HG03342 (cell line): ENCODE measurements around the gene MTUS2.

Source experiments
- ATAC-seq: cut with Tn5 transposase; IDR thresholded peaks from one replicate; pipeline ENCODE4 v1.9.1; 2021; ENCODE audit warnings: mild to moderate bottlenecking, moderate library complexity; ENCODE audit not compliant: unreplicated experiment

MTUS2 gene

DNA sequence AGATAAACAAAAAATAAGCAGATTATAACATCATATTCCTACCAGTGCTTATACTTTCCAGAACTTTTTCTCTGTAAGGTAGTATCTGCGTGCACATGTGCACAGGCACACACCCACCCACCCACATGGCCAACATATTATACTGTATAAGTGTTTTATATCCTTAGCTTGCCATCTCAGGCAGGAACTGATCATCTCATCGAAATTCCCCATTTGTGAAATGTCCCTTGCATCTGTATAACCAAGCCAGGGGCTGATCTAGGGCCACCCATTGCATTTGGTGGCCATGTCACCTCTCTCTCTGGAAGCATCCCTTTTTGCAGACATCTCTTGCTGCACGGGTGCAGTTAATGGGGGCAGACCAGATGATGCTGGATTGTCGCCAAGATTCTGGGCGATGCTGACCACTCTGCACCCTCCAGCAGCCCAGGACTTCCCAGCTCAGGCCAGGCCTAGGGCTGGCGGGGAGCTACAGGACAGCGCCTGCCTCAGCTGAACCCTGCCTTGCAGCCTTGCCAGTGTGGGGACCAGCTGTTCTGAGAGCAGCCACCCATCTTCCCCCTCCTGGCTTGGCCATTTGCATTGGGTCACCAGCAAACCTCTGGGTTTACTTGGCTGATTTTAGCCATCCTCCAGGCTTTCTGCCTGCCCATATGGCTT lies 679.5 kb downstream of the MTUS2 start:
- no peak for ATAC-seq

DNA sequence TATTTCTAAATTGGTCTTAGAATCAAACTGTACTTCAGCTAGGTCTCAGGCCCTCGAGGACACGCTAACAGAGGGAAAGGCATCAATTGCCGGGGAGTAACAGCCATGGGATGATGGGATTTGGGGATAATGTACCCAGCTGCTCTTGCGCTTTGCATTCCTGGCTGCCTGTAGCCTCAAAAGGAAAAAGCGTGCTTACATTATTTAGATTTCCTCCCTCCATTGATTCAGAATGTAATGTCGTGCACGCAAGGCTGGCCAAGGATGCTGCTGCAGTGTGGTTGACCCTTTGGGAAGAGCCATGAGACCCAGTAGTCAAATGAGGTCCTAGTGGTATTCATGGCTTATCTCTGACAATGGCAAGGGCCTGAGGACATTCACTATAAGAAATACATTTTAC lies 680.2 kb downstream of the MTUS2 start:
- no peak for ATAC-seq

- ATAC-seq: no peak
These were observed 681.5 kb downstream of the MTUS2 start for GRCh38 chr13:29501674-29502073.

GRCh38 chr13:29502391-29503008 lies 682.4 kb downstream of the MTUS2 start:
- ATAC-seq: no peak

GRCh38 chr13:29503041-29503837 lies 683.1 kb downstream of the MTUS2 start:
- ATAC-seq: no peak

DNA sequence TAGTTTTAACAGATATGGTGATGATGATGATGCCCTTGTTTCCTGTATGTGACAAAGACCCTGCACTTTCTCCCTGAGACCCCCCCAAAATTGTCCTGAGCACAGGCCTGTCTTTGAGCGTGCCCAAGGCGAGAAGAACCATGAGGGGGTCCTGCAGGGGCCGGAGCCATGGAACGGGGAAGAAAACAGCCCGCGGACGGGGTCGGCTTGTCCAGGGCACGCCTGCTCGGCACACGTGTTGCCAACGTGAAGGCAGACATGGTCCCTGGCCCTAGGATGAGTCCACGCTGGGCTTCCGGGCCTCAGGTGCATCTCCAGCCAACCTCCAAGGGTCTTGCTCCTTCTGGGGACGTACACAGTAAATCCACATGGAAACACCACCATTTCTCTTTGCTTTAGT lies 684.6 kb downstream of the MTUS2 start:
- ATAC-seq: no peak

DNA sequence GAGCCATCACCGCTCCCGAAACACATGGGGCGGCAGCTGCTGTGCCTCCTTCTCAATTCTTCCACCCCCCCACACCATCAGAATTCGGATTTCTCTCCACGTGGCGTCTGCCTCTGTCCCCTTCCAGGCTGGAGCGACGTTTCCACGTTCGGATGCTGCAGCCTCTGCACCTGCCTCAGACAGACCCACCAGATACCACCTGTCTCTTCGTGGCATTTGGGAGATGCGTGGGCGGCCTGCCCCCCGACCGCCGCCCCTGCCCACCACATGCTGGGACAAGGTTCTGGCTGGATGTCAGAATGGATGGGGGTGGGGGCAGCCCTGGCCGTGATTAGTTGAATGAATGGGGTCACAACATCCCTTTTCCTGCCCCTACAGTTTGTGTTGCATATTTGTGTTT lies 685.4 kb downstream of the MTUS2 start:
- ATAC-seq: no peak

GRCh38 chr13:29505950-29506349 lies 685.8 kb downstream of the MTUS2 start:
- no peak for ATAC-seq

GRCh38 chr13:29507356-29507755 lies 687.2 kb downstream of the MTUS2 start:
- ATAC-seq: no peak

GRCh38 chr13:29508130-29508875 lies 688.2 kb downstream of the MTUS2 start:
- no peak for ATAC-seq

DNA sequence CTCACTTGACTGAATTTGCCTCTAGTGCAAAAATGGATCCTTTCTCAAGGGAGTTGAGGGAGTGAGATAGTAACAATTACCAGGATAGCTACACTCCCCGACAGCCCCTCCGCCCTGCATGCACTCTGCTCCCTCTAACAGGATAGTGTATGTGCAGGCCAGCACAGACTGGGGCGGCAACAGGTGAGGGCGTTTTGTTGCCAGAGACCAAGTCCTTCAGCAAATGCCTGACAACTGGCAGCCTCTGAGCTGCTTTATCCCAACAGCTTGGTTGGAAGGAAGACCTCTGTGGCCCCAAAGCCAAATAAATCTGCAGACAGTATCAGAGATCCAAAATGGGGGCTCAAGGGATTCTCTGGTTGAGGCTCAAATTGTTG lies 688.7 kb downstream of the MTUS2 start:
- no peak for ATAC-seq

GRCh38 chr13:29509999-29510589 lies 690.0 kb downstream of the MTUS2 start:
- no peak for ATAC-seq

DNA sequence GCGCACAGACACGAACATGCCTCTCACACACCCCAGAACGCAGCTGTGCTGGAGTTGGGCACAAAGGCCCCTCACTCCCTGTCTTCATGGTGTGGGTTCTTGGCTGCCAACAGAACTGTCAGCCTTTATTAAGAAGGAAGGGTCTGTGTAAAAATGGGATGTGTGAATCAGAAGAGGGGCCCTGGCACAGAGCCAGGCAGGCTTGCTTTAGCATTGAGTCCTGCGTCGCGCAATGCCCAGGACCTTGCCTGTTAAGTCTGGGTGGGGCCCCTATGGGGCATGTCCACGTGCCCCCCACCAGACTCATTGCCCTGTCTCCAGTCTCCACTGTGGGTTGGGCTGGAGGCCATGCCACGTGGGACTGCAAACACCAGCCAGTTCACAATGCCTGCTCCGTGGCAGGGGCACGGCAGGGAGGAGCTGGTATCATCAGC lies 690.5 kb downstream of the MTUS2 start:
- ATAC-seq: no peak

DNA sequence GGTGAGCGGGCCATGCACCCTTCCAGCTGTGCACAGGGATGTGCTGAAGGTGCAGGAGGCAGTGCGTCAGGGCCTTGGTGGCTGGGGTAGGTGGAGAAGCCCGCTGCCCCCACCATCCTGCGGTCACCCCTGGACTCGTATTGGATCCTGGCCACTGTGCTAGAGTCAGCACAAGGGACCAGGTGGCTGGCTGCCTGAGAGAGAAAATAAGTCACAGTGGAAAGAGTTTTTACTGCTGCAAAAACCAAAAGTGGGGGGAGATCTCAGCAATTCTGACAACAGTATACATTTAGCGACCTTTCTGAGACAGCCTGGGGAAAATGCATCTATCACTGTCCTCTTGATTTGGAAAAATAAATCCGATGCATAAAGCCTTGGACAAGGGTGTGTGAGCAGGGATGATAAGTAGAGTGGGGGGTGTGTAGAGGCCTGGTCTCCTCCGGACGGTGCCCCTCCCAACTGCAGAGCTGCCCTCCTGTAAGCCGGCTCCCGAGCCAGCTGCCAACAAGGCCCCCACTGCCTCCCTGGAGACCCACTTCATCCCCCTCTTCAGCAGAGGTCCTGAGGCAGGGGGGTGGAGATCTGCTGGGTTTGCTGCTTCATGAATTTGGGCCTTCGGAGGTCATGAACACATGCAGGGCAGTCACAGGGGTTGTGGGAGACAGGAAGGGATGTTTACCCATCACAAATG lies 691.1 kb downstream of the MTUS2 start:
- ATAC-seq: no peak

DNA sequence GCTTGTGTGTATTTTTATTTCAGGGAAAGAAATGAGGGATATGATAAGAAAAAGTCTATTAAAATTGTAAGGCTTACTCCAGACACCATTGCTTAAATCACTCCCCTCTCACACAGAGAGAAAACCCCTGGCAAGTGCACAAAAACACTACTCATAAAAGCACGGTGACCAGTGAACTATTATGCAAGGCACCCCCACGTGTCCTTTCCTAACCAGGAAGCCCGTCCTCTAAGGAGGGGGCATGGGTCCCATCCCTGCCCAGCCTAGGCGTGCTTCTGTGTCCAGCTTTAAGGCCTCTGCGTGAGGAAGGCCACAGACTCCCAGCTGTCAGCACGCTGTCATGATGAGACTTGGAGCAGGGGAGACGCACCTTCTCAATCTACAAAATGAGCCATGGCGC lies 691.8 kb downstream of the MTUS2 start:
- no peak for ATAC-seq

GRCh38 chr13:29513002-29513980 lies 693.2 kb downstream of the MTUS2 start:
- ATAC-seq: no peak

GRCh38 chr13:29513981-29514719 lies 694.0 kb downstream of the MTUS2 start:
- ATAC-seq: no peak

DNA sequence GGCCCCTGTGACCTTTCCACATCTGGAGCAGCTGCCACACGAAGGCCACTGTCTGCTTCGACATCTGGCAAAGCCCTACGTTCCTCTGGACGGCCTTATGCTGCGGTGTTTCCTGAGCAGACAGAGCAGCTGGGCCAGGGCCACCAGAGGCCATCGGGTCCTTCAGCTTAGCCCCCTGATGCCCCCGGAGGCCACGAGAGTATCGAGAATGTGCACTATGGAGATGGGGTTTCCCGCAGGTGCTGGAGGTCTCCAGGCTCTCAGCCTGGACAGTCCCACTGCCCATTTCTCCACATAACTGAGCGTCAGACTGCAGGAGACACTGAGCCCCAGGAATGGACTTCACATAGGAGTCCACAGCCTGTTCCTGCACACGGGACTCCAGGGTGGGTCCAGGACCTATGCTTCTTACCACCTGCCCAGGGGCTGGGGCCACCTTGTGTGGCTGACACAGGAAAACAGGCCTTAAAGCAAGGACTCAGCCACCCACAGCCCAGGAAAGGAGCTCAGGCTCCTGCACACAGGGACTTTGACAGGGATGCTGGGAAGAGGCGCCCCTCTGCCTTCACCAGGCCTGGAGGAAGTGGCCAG lies 694.7 kb downstream of the MTUS2 start:
- ATAC-seq: no peak
